HEK293 (cell line): ENCODE results near the gene KIF21A.

Source experiments
- CTCF ChIP-seq: fragments of 450-650 bp; formaldehyde crosslinking; IDR thresholded peaks from 2 replicates; pipeline ENCODE4 v1.5.1; 2016; ENCODE audit warnings: missing biosample characterization, missing genetic modification characterization
- HOXA7 ChIP-seq: sonication (generic); formaldehyde crosslinking; IDR thresholded peaks from 2 replicates; pipeline ENCODE4 v1.8.1; 2022; ENCODE audit warnings: missing genetic modification reagents, borderline replicate concordance
- RBAK ChIP-seq: fragments of 450-650 bp; formaldehyde crosslinking; IDR thresholded peaks from 2 replicates; pipeline ENCODE4 v1.5.1; 2016; ENCODE audit warnings: missing biosample characterization, missing genetic modification characterization
- ZFP41 ChIP-seq: fragments of 450-650 bp; formaldehyde crosslinking; IDR thresholded peaks from 2 replicates; pipeline ENCODE4 v1.5.1; 2016; ENCODE audit warnings: missing biosample characterization, missing genetic modification characterization, borderline replicate concordance
- ZNF280D ChIP-seq: fragments of 450-650 bp; formaldehyde crosslinking; IDR thresholded peaks from 2 replicates; pipeline ENCODE4 v1.5.1; 2016; ENCODE audit warnings: missing biosample characterization, missing genetic modification characterization
- ZNF776 ChIP-seq: fragments of 450-650 bp; formaldehyde crosslinking; IDR thresholded peaks from 2 replicates; pipeline ENCODE4 v1.5.0; 2017; ENCODE audit warnings: missing biosample characterization, missing genetic modification characterization, borderline replicate concordance
- TF ChIP-seq, protein P1 (sequence below): fragments of 450-650 bp; formaldehyde crosslinking; IDR thresholded peaks from 2 replicates; pipeline ENCODE4 v1.5.0; 2017; ENCODE audit warnings: missing biosample characterization, missing genetic modification characterization, borderline replicate concordance
- TF ChIP-seq, protein P2 (sequence below): fragments of 450-650 bp; formaldehyde crosslinking; IDR thresholded peaks from 2 replicates; pipeline ENCODE4 v1.5.1; 2017; ENCODE audit warnings: missing biosample characterization, missing genetic modification characterization

DNA sequence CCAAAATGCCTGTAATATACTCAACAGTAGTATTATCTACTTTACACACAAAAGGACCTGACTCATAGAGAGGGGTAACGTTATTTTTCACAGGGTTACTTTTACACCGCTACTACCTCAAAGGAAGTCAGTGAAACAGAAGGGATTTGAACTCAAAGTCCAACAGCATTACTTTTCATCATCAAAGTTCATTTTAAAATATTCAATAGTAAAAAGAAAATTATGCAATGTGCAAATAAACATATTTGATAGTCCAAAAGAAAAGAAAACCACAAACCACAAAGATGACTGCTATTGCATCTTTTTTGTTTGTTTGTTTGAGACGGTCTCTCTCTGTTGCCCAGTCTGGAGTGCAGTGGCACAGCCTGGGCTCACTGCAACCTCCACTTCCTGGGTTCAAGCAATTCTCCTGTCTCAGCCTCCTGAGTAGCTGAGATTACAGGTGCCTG is 15.5 kb downstream of the KIF21A start:
- TF ChIP-seq ZNF280D (no peak), CTCF (tag by site-specific recombination) (no peak), ZNF776 (tag by site-specific recombination) (no peak), RBAK (tag by site-specific recombination) (no peak), HOXA7 (CRISPR knock-in tag) (no peak), ZFP41 (tag by site-specific recombination) (no peak)
- TF ChIP-seq, protein P1, sequence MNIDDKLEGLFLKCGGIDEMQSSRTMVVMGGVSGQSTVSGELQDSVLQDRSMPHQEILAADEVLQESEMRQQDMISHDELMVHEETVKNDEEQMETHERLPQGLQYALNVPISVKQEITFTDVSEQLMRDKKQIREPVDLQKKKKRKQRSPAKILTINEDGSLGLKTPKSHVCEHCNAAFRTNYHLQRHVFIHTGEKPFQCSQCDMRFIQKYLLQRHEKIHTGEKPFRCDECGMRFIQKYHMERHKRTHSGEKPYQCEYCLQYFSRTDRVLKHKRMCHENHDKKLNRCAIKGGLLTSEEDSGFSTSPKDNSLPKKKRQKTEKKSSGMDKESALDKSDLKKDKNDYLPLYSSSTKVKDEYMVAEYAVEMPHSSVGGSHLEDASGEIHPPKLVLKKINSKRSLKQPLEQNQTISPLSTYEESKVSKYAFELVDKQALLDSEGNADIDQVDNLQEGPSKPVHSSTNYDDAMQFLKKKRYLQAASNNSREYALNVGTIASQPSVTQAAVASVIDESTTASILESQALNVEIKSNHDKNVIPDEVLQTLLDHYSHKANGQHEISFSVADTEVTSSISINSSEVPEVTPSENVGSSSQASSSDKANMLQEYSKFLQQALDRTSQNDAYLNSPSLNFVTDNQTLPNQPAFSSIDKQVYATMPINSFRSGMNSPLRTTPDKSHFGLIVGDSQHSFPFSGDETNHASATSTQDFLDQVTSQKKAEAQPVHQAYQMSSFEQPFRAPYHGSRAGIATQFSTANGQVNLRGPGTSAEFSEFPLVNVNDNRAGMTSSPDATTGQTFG, result no peak
- TF ChIP-seq, protein P2, sequence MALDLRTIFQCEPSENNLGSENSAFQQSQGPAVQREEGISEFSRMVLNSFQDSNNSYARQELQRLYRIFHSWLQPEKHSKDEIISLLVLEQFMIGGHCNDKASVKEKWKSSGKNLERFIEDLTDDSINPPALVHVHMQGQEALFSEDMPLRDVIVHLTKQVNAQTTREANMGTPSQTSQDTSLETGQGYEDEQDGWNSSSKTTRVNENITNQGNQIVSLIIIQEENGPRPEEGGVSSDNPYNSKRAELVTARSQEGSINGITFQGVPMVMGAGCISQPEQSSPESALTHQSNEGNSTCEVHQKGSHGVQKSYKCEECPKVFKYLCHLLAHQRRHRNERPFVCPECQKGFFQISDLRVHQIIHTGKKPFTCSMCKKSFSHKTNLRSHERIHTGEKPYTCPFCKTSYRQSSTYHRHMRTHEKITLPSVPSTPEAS (tag by site-specific recombination), result no peak
